HCT116 (cell line): ENCODE results near the gene EEFSEC. TPM values are rescaled to one million over a fixed set of nuclear protein-coding genes. Genes with fewer than 3 reads are reported as not detected.
A peak's percentile ranks its signal among the peaks of the same experiment; 100 is the strongest.

Experiments used
- ATAC-seq: fragments of 200-7000 bp; cut with Tn5 transposase; 2 replicates; pipeline ENCODE4 v1.9.1; 2020; ENCODE audit warnings: mild to moderate bottlenecking, moderate library complexity
- BruUV-seq: library from RNA; stranded (reverse); fragments of 400-500 nt; replicated peaks from 2 replicates; lab custom pipeline; 2021; lab: Mats Ljungman, UMichigan
- CTCF ChIA-PET: fragments of 300-600 bp; sonication (Branson Sonifier 250); formaldehyde crosslinking; loops from one replicate; lab custom pipeline; 2021; ENCODE audit warnings: antibody characterized with exemption; lab: Charles Lee
- POLR2A ChIA-PET: fragments of 300-600, 350-600 bp; sonication (Branson Sonifier 250); formaldehyde crosslinking; loops from one replicate; lab custom pipeline; 2021; ENCODE audit warnings: antibody characterized with exemption; lab: Charles Lee
- RAD21 ChIA-PET, 2 experiments: fragments of 300-600 bp; sonication (Branson Sonifier 250); formaldehyde crosslinking; loops; one replicate each; lab custom pipeline; 2023; ENCODE audit warnings: low total read pairs in 2 of 2; ENCODE audit not compliant: uncharacterized antibody in 2 of 2, unreplicated experiment in 2 of 2, low non-redundant PET in 1 of 2; lab: Charles Lee
- DNase-seq: peaks from one replicate; pipeline ENCODE4 v3.0.0-alpha.2; 2010; ENCODE audit warnings: low read depth, low spot score
- H2AFZ ChIP-seq: fragments of 200-600 bp; shearing (Covaris generic), sonication (generic); 2 replicates; pipeline ENCODE4 v1.6.1; 2017; ENCODE audit warnings: low read depth, mixed run types, mixed read lengths, antibody characterized with exemption, low read length; ENCODE audit not compliant: poor library complexity, severe bottlenecking
- H3K27ac ChIP-seq: 2 replicates; pipeline ENCODE4 v1.5.1; 2012; ENCODE audit warnings: low read depth, low read length
- H3K27me3 ChIP-seq: fragments of 200-600 bp; sonication (generic); 2 replicates; pipeline ENCODE4 v1.6.1; 2016; ENCODE audit warnings: mixed run types, low read length, mixed read lengths; ENCODE audit not compliant: insufficient read depth
- H3K36me3 ChIP-seq, 2 experiments: fragments of 200-500 bp in 1 of 2; fragments of 200-600 bp in 1 of 2; sonication (Bioruptor generic) in 1 of 2; sonication (generic) in 1 of 2; 2 replicates each; pipeline versions ENCODE4 v1.5.1 to v1.6.1; 2014 to 2016; ENCODE audit warnings: low read length in 2 of 2, inconsistent platforms in 1 of 2, mixed read lengths in 1 of 2, mixed run types in 1 of 2; ENCODE audit not compliant: insufficient read depth in 2 of 2, control insufficient read depth in 1 of 2
- H3K4me1 ChIP-seq, 2 experiments: fragments of 200-600 bp in 1 of 2; sonication (generic) in 1 of 2; 2 replicates each; pipeline versions ENCODE4 v1.5.1 to v1.6.1; 2012 to 2017; ENCODE audit warnings: low read length in 2 of 2, inconsistent platforms in 1 of 2, mild to moderate bottlenecking in 1 of 2, mixed read lengths in 1 of 2, mixed run types in 1 of 2, moderate library complexity in 1 of 2; ENCODE audit not compliant: insufficient read depth in 2 of 2, control insufficient read depth in 1 of 2
- H3K4me2 ChIP-seq: fragments of 200-600 bp; sonication (generic); 2 replicates; pipeline ENCODE4 v1.6.1; 2017; ENCODE audit warnings: mixed run types, low read length, mixed read lengths
- H3K4me3 ChIP-seq, 2 experiments: fragments of 200-600 bp in 1 of 2; sonication (generic) in 1 of 2; replicated peaks in 1 of 2; 2 replicates each; pipeline ENCODE4 v1.5.1; 2011 to 2016; ENCODE audit warnings: low read length in 2 of 2, control low read depth in 1 of 2, low read depth in 1 of 2, mild to moderate bottlenecking in 1 of 2, mixed read lengths in 1 of 2, mixed run types in 1 of 2
- H3K79me2 ChIP-seq: fragments of 200-600 bp; sonication (generic); 2 replicates; pipeline ENCODE4 v1.6.1; 2017; ENCODE audit warnings: mild to moderate bottlenecking, mixed run types, low read length, moderate library complexity, mixed read lengths; ENCODE audit not compliant: insufficient read depth
- H3K9ac ChIP-seq: fragments of 200-600 bp; sonication (generic); 2 replicates; pipeline ENCODE4 v1.6.1; 2016; ENCODE audit warnings: low read length, mixed read lengths
- H3K9me2 ChIP-seq: fragments of 200-600 bp; sonication (generic), shearing (Covaris generic); 2 replicates; pipeline ENCODE4 v1.6.1; 2017; ENCODE audit warnings: mixed run types, mild to moderate bottlenecking, moderate library complexity; ENCODE audit not compliant: insufficient read depth
- H3K9me3 ChIP-seq, 2 experiments: fragments of 200-500 bp in 1 of 2; fragments of 200-600 bp in 1 of 2; sonication (Bioruptor generic) in 1 of 2; sonication (generic) in 1 of 2; 2 replicates each; pipeline ENCODE4 v1.6.1; 2014 to 2017; ENCODE audit warnings: low read length in 2 of 2, mixed read lengths in 2 of 2, inconsistent platforms in 1 of 2, low read depth in 1 of 2, mild to moderate bottlenecking in 1 of 2, mixed run types in 1 of 2, moderate library complexity in 1 of 2; ENCODE audit not compliant: control insufficient read depth in 1 of 2, insufficient read depth in 1 of 2
- H4K20me1 ChIP-seq: fragments of 200-600 bp; sonication (generic), shearing (Covaris generic); 2 replicates; pipeline ENCODE4 v1.6.1; 2017; ENCODE audit warnings: mixed run types, mild to moderate bottlenecking, moderate library complexity; ENCODE audit not compliant: insufficient read depth
- CBX3 ChIP-seq: IDR thresholded peaks from 2 replicates; pipeline ENCODE4 v1.6.1; 2012; ENCODE audit warnings: low read depth
- CEBPB ChIP-seq: IDR thresholded peaks from 2 replicates; pipeline ENCODE4 v1.6.1; 2012; ENCODE audit warnings: low read depth
- CTCF ChIP-seq, 3 experiments: fragments of 200-600 bp in 1 of 3; sonication (generic) in 1 of 3; IDR thresholded peaks in 2 of 3; conservative IDR thresholded peaks in 1 of 3; 2 replicates each; pipeline ENCODE4 v1.5.1; 2012 to 2017; ENCODE audit warnings: low read depth in 2 of 3, low read length in 2 of 3, antibody characterized with exemption in 1 of 3, borderline replicate concordance in 1 of 3, control low read depth in 1 of 3, mild to moderate bottlenecking in 1 of 3, mixed read lengths in 1 of 3, mixed run types in 1 of 3, moderate library complexity in 1 of 3; ENCODE audit not compliant: insufficient read depth in 1 of 3
- EZH2 ChIP-seq: fragments of 200-600 bp; sonication (generic); IDR thresholded peaks from 2 replicates; pipeline ENCODE4 v1.6.1; 2017; ENCODE audit warnings: antibody characterized with exemption, mixed run types
- EZH2phosphoT487 ChIP-seq: fragments of 200-600 bp; IDR thresholded peaks from 2 replicates; pipeline ENCODE4 v1.6.1; 2018; ENCODE audit warnings: antibody characterized with exemption, borderline replicate concordance
- JUND ChIP-seq: IDR thresholded peaks from 2 replicates; pipeline ENCODE4 v1.6.1; 2012
- MAX ChIP-seq: IDR thresholded peaks from 2 replicates; pipeline ENCODE4 v1.6.1; 2012
- POLR2A ChIP-seq: IDR thresholded peaks from 2 replicates; pipeline ENCODE4 v1.7.0; 2011; ENCODE audit warnings: borderline replicate concordance; ENCODE audit not compliant: insufficient read depth, insufficient read length; ENCODE audit errors: extremely low read depth
- POLR2AphosphoS5 ChIP-seq: IDR thresholded peaks from 2 replicates; pipeline ENCODE4 v1.6.1; 2011; ENCODE audit warnings: mild to moderate bottlenecking, low read depth, low read length, moderate library complexity
- RAD21 ChIP-seq: IDR thresholded peaks from 2 replicates; pipeline ENCODE4 v1.6.1; 2012; ENCODE audit warnings: low read depth, mild to moderate bottlenecking
- REST ChIP-seq: IDR thresholded peaks from 2 replicates; pipeline ENCODE4 v1.6.1; 2012; ENCODE audit warnings: low read depth
- SIN3A ChIP-seq: IDR thresholded peaks from 2 replicates; pipeline ENCODE4 v1.6.1; 2012; ENCODE audit warnings: low read depth
- SP1 ChIP-seq: IDR thresholded peaks from 2 replicates; pipeline ENCODE4 v1.6.1; 2012; ENCODE audit warnings: low read depth
- SRF ChIP-seq: IDR thresholded peaks from 2 replicates; pipeline ENCODE4 v1.6.1; 2012; ENCODE audit warnings: low read depth
- TCF7L2 ChIP-seq: IDR thresholded peaks from 2 replicates; pipeline ENCODE4 v1.7.0; 2011; ENCODE audit warnings: borderline replicate concordance, inconsistent platforms; ENCODE audit not compliant: insufficient read depth, insufficient read length; ENCODE audit errors: extremely low read depth
- YY1 ChIP-seq: IDR thresholded peaks from 2 replicates; pipeline ENCODE4 v1.6.1; 2011; ENCODE audit warnings: low read length, low read depth, moderate library complexity, mild to moderate bottlenecking; ENCODE audit not compliant: insufficient replicate concordance; ENCODE audit errors: extremely low read depth
- ZNF274 ChIP-seq: fragments of 200-500 bp; sonication (Bioruptor generic); IDR thresholded peaks from 2 replicates; pipeline ENCODE4 v1.6.1; 2014; ENCODE audit warnings: mild to moderate bottlenecking, low read depth, low read length, inconsistent platforms
- intact Hi-C: fragments of 100-400 bp; cut with micrococcal nuclease; formaldehyde crosslinking; loops from 2 replicates; pipeline ENCODE4 v1.10.0; 2022
- total RNA-seq: library from RNA; stranded (reverse); gene quantifications from one replicate; pipeline ENCODE4 v1.2.1, GENCODE V29; 2021; ENCODE audit not compliant: unreplicated experiment

The EEFSEC gene
- total RNA-seq, 1 experiment from 2014 or later: 16.1 TPM

GRCh38 chr3:128180436-128180835 lies 27.2 kb downstream of the EEFSEC start:
- H4K20me1 ChIP-seq: no peaks in the 10 kb centered on the region; the same call in 1 of the 2 replicates
- intact Hi-C loops: no loop called here
- H3K79me2 ChIP-seq: peaks cover 7% of the 10 kb centered on the region
- POLR2A ChIA-PET: no interaction called here
- no TSS peak for BruUV-seq
- no peaks in the 10 kb centered on the region for H3K4me1 ChIP-seq
- TF ChIP-seq RAD21 (0 out of 2 replicates have a peak, but pooled peaks have one; percentile 5), CEBPB (no peak), JUND (no peak), ZNF274 (no peak), CTCF (IDR thresholded peaks at IDR 0.05 in 2 of 3, conservative IDR thresholded peaks at IDR 0.05 in 1 of 3; ENCODE audit: borderline replicate concordance in 1 of 3, insufficient read depth in 1 of 3, low read depth in 2 of 3, low read length in 2 of 3) (no peak), TCF7L2 (no peak), SRF (no peak)
- TF ChIP-seq, all 23 proteins: peak for 1
- no peak for ATAC-seq
- Histone ChIP-seq H3K4me3 (no peak overlapping the region), H3K9me2 (no peaks in the 10 kb centered on the region), H3K36me3 (no peaks in the 10 kb centered on the region; a peak in 1 of 4 replicates), H2AFZ (no peak overlapping the region), H3K27me3 (no peaks in the 10 kb centered on the region), H3K4me2 (no peak overlapping the region), H3K27ac (no peak overlapping the region), H3K9ac (no peak overlapping the region), H3K9me3 (no peaks in the 10 kb centered on the region)
- CTCF ChIA-PET: no interaction called here
- RAD21 ChIA-PET: no interaction called here
- DNase-seq: no peak

GRCh38 chr3:128180913-128181312 lies 27.6 kb downstream of the EEFSEC start:
- POLR2A ChIA-PET: no interaction called here
- Histone ChIP-seq H3K4me1 (no peaks in the 10 kb centered on the region), H3K4me3 (no peak overlapping the region), H3K27me3 (no peaks in the 10 kb centered on the region), H3K4me2 (no peak overlapping the region), H4K20me1 (no peaks in the 10 kb centered on the region; the same call in 1 of the 2 replicates), H3K9me2 (no peaks in the 10 kb centered on the region), H3K9ac (no peak overlapping the region), H3K27ac (no peak overlapping the region), H2AFZ (no peak overlapping the region), H3K79me2 (peaks cover 12% of the 10 kb centered on the region), H3K9me3 (no peaks in the 10 kb centered on the region), H3K36me3 (no peaks in the 10 kb centered on the region; a peak in 1 of 4 replicates)
- CTCF ChIA-PET: no interaction called here
- no peak for DNase-seq
- RAD21 ChIA-PET: no interaction called here
- ATAC-seq: no peak
- no TSS peak for BruUV-seq
- intact Hi-C loops: no loop called here
- TF ChIP-seq POLR2AphosphoS5 (no peak), YY1 (no peak), EZH2phosphoT487 (no peak), EZH2 (no peak), SRF (no peak), REST (no peak), SP1 (no peak), POLR2A (no peak), CBX3 (no peak), MAX (no peak), ZNF274 (no peak), CEBPB (no peak), SIN3A (no peak)
